ENCODE data around the gene RAD51B. TPM values are rescaled to one million over a fixed set of nuclear protein-coding genes. Genes with fewer than 3 reads are reported as not detected.
"Not testable (repeated sequence)": the region's sequence is repeated elsewhere in the genome, so short reads cannot be mapped to it uniquely, and the experiment has no call there.

The RAD51B gene
- total and polyA plus RNA-seq, 7 donors = 2.4 to 24.4 (median 7.1) TPM

GRCh38 chr14:68215629-68216028 lies 396.1 kb downstream of the RAD51B start:
- TF ChIP-seq POLR2AphosphoS5 (IDR thresholded peaks at IDR 0.05) (no peak), POLR2A (IDR thresholded peaks at IDR 0.05) (no peak)
- no peak overlapping the region for H3K4me3 ChIP-seq
- H3K36me3 ChIP-seq = no peaks in the 10 kb centered on the region
- WGBS, 2 donors = 55 to 77% methylated on average over 2 of the region's 2 CpGs
- H3K27me3 ChIP-seq = no peaks in the 10 kb centered on the region
- no peaks in the 10 kb centered on the region for H3K9me3 ChIP-seq
- no peak for DNase-seq
- H3K4me1 ChIP-seq = peaks cover 0 to 71% (median 40%) of the 10 kb centered on the region in 4 donors
- intact Hi-C loops (cut with DNase I) = no loop called here
- peak overlapping the region in 3 of 4 donors; percentile 47 to 62 (median 56) for H3K27ac ChIP-seq

- DNase-seq = no peak
Observed at GRCh38 chr14:68216079-68216478, 396.5 kb downstream of the RAD51B start.

DNA sequence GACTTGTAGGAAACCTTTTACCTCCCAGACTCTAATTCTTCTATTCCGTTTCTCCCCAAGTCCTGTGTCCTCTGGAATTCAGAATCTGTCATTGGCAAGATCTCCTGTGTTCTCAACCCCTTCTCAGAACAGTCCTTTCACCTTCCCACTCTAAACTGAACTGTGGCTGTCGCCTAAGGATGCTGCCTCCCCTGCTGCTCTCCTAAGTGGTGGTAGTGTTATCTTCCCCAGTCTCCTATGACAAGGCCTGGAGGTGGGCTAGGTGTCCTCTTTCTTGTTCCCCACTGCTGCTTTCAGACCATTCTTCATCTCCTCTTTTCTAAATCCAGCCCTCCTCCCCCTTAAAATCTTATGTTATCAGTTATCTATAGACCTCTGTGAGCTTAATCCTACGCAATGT lies 397.4 kb downstream of the RAD51B start:
- TF ChIP-seq POLR2A (IDR thresholded peaks at IDR 0.05) (no peak), POLR2AphosphoS5 (IDR thresholded peaks at IDR 0.05) (no peak), EP300 (IDR thresholded peaks at IDR 0.05) (no peak)
- TF ChIP-seq, protein P1, sequence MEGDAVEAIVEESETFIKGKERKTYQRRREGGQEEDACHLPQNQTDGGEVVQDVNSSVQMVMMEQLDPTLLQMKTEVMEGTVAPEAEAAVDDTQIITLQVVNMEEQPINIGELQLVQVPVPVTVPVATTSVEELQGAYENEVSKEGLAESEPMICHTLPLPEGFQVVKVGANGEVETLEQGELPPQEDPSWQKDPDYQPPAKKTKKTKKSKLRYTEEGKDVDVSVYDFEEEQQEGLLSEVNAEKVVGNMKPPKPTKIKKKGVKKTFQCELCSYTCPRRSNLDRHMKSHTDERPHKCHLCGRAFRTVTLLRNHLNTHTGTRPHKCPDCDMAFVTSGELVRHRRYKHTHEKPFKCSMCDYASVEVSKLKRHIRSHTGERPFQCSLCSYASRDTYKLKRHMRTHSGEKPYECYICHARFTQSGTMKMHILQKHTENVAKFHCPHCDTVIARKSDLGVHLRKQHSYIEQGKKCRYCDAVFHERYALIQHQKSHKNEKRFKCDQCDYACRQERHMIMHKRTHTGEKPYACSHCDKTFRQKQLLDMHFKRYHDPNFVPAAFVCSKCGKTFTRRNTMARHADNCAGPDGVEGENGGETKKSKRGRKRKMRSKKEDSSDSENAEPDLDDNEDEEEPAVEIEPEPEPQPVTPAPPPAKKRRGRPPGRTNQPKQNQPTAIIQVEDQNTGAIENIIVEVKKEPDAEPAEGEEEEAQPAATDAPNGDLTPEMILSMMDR (IDR thresholded peaks at IDR 0.05) = no peak
- Histone ChIP-seq H3K27me3 (no peaks in the 10 kb centered on the region), H3K4me1 (peaks cover 0 to 58% (median 28%) of the 10 kb centered on the region in 4 donors), H3K9me3 (no peaks in the 10 kb centered on the region), H3K27ac (peak overlapping the region in 3 of 4 donors; percentile 47 to 62 (median 56)), H3K36me3 (no peaks in the 10 kb centered on the region), H3K4me3 (no peak overlapping the region)
- intact Hi-C loops (cut with DNase I) = no loop called here
- no peak for DNase-seq
- WGBS, 2 donors = 93 to 95% methylated on average over 3 of the region's 3 CpGs

More at GRCh38 chr14:68216079-68216478, 396.5 kb downstream of the RAD51B start:
- intact Hi-C loops (cut with DNase I) = no loop called here
- TF ChIP-seq EP300 (IDR thresholded peaks at IDR 0.05) (no peak), POLR2A (IDR thresholded peaks at IDR 0.05) (no peak)
- H3K9me3 ChIP-seq = no peaks in the 10 kb centered on the region
- no peaks in the 10 kb centered on the region for H3K27me3 ChIP-seq
- 14 to 56% methylated on average over 3 of the region's 3 CpGs for WGBS, 2 donors
- peak overlapping the region in 3 of 4 donors; percentile 47 to 62 (median 56) for H3K27ac ChIP-seq
- H3K4me3 ChIP-seq = no peak overlapping the region
- no peaks in the 10 kb centered on the region for H3K36me3 ChIP-seq
- H3K4me1 ChIP-seq = peaks cover 0 to 67% (median 35%) of the 10 kb centered on the region in 4 donors

- H3K4me3 ChIP-seq = no peak overlapping the region
- TF ChIP-seq EP300 (IDR thresholded peaks at IDR 0.05) (no peak), POLR2AphosphoS5 (IDR thresholded peaks at IDR 0.05) (no peak), POLR2A (IDR thresholded peaks at IDR 0.05) (no peak)
- TF ChIP-seq, protein P1 (IDR thresholded peaks at IDR 0.05) = no peak
- no peaks in the 10 kb centered on the region for H3K27me3 ChIP-seq
- intact Hi-C loops (cut with DNase I) = no loop called here
- no peaks in the 10 kb centered on the region for H3K9me3 ChIP-seq
- peaks cover 0 to 52% (median 28%) of the 10 kb centered on the region in 4 donors for H3K4me1 ChIP-seq
- no peak for DNase-seq
- H3K36me3 ChIP-seq = no peaks in the 10 kb centered on the region
- peak overlapping the region; percentile 4 to 62 (median 52) for H3K27ac ChIP-seq
Observed at GRCh38 chr14:68217791-68218340, 398.3 kb downstream of the RAD51B start.

DNA sequence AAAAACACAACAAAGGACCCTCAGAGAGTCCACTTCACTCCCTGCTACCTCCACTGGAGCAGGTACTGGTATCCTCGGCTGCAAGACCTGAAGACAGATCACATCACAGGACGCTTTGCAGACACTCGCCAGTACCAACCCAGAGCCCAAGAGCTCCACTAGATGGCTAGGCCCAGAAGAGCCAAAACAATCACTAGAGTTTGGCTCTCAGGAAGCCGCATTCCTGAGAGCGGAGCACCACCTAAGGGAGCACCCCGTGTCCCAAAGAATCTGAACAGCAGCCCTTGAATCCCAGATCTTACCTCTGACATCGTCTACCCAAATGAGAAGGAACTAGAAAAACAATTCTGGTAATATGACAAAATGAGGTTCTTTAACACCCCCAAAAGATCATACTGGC lies 399.8 kb downstream of the RAD51B start:
- TF ChIP-seq POLR2A (IDR thresholded peaks at IDR 0.05) = no peak
- TF ChIP-seq EP300 (IDR thresholded peaks at IDR 0.05) = no peak
- no peak for TF ChIP-seq POLR2AphosphoS5 (IDR thresholded peaks at IDR 0.05)
- TF ChIP-seq, protein P1 (IDR thresholded peaks at IDR 0.05) = no peak
- H3K27ac ChIP-seq = no peak overlapping the region
- no peak for DNase-seq
- no peaks in the 10 kb centered on the region for H3K9me3 ChIP-seq
- intact Hi-C loops (cut with DNase I) = no loop called here
- peaks cover 0 to 46% (median 24%) of the 10 kb centered on the region in 4 donors for H3K4me1 ChIP-seq
- no peaks in the 10 kb centered on the region for H3K36me3 ChIP-seq
- no peaks in the 10 kb centered on the region for H3K27me3 ChIP-seq
- no peak overlapping the region for H3K4me3 ChIP-seq
- WGBS, 2 donors = 97 to 98% methylated on average over 7 of the region's 7 CpGs

GRCh38 chr14:68221046-68221445 lies 401.5 kb downstream of the RAD51B start:
- H3K27me3 ChIP-seq; H3K36me3 ChIP-seq; H3K4me3 ChIP-seq; H3K27ac ChIP-seq; H3K9me3 ChIP-seq; DNase-seq; intact Hi-C loops (cut with DNase I): not testable (repeated sequence)
- peaks cover 0 to 29% (median 16%) of the 10 kb centered on the region in 4 donors for H3K4me1 ChIP-seq
- WGBS, 2 donors = 96 to 98% methylated on average over 2 of the region's 2 CpGs
